IMR-90 (cell line): ENCODE data around the gene IL36B. TPM values are rescaled to one million over a fixed set of nuclear protein-coding genes. Genes with fewer than 3 reads are reported as not detected.

Experiments
- ATAC-seq: fragments of 200-7000 bp; cut with Tn5 transposase; 2 replicates; pipeline ENCODE4 v1.9.1; 2020; ENCODE audit warnings: low read depth, mild to moderate bottlenecking, moderate library complexity
- BruUV-seq: library from RNA; stranded (reverse); fragments of 400-500 nt; replicated peaks from 2 replicates; lab custom pipeline; 2021; lab: Mats Ljungman, UMichigan
- CTCF ChIA-PET: fragments of 300-600 bp; formaldehyde crosslinking; extraction: SDS; loops from one replicate; lab custom pipeline; 2021; ENCODE audit warnings: antibody characterized with exemption; lab: Yijun Ruan, JAX
- POLR2A ChIA-PET: fragments of 300-600 bp; sonication (Branson Sonifier 250); formaldehyde crosslinking; loops from one replicate; lab custom pipeline; 2022; ENCODE audit warnings: antibody characterized with exemption; ENCODE audit not compliant: unreplicated experiment; lab: Charles Lee
- DNase-seq: peaks from one replicate; pipeline ENCODE4 v3.0.0; 2013
- H2AFZ ChIP-seq: replicated peaks from 2 replicates; pipeline ENCODE3; 2013; ENCODE audit warnings: low read length, mild to moderate bottlenecking; ENCODE audit not compliant: poor library complexity
- H2AK5ac ChIP-seq: 2 replicates; pipeline ENCODE4 v1.6.1; 2013; ENCODE audit warnings: low read depth, low read length, inconsistent platforms
- H2AK9ac ChIP-seq: replicated peaks from 2 replicates; pipeline ENCODE3; 2013; ENCODE audit warnings: mild to moderate bottlenecking, low read depth, low read length, moderate library complexity; ENCODE audit not compliant: poor library complexity
- H2BK120ac ChIP-seq: 2 replicates; pipeline ENCODE4 v1.6.1; 2013; ENCODE audit warnings: low read depth, low read length, inconsistent platforms
- H2BK15ac ChIP-seq: 3 replicates; pipeline ENCODE4 v1.6.1; 2013; ENCODE audit warnings: low read depth, low read length, inconsistent platforms
- H2BK20ac ChIP-seq: 2 replicates; pipeline ENCODE4 v1.6.1; 2013; ENCODE audit warnings: low read depth, mild to moderate bottlenecking, inconsistent platforms, low read length, moderate library complexity
- H2BK5ac ChIP-seq: 2 replicates; pipeline ENCODE4 v1.6.1; 2013; ENCODE audit warnings: mild to moderate bottlenecking, low read depth, low read length, inconsistent platforms; ENCODE audit not compliant: poor library complexity, severe bottlenecking
- H3K14ac ChIP-seq: replicated peaks from 2 replicates; pipeline ENCODE4 v1.6.1; 2013; ENCODE audit warnings: low read depth, low read length, inconsistent platforms
- H3K18ac ChIP-seq: 2 replicates; pipeline ENCODE4 v1.6.1; 2013; ENCODE audit warnings: low read depth, low read length, control low read depth
- H3K23ac ChIP-seq: 2 replicates; pipeline ENCODE4 v1.6.1; 2013; ENCODE audit warnings: low read depth, low read length, inconsistent platforms
- H3K27ac ChIP-seq: 2 replicates; pipeline ENCODE4 v1.5.1; 2013; ENCODE audit warnings: mild to moderate bottlenecking, control low read depth, low read length; ENCODE audit not compliant: insufficient read depth
- H3K27me3 ChIP-seq: 2 replicates; pipeline ENCODE4 v1.6.1; 2013; ENCODE audit warnings: low read length; ENCODE audit not compliant: control insufficient read depth, insufficient read depth
- H3K36me3 ChIP-seq: 2 replicates; pipeline ENCODE4 v1.6.1; 2013; ENCODE audit warnings: low read length, mixed read lengths; ENCODE audit not compliant: control insufficient read depth, insufficient read depth
- H3K4ac ChIP-seq: 2 replicates; pipeline ENCODE4 v1.6.1; 2013; ENCODE audit warnings: low read depth, low read length, inconsistent platforms
- H3K4me1 ChIP-seq: 2 replicates; pipeline ENCODE4 v1.6.1; 2013; ENCODE audit warnings: low read length, mixed read lengths; ENCODE audit not compliant: control insufficient read depth, insufficient read depth
- H3K4me2 ChIP-seq: 2 replicates; pipeline ENCODE4 v1.6.1; 2013; ENCODE audit warnings: low read depth, mild to moderate bottlenecking, control low read depth, low read length, moderate library complexity
- H3K4me3 ChIP-seq: 2 replicates; pipeline ENCODE4 v1.5.1; 2013; ENCODE audit warnings: low read depth, mild to moderate bottlenecking, control low read depth, low read length, moderate library complexity; ENCODE audit not compliant: insufficient read depth
- H3K56ac ChIP-seq: 2 replicates; pipeline ENCODE4 v1.6.1; 2013; ENCODE audit warnings: low read length, inconsistent platforms; ENCODE audit not compliant: insufficient read depth; ENCODE audit errors: extremely low read depth
- H3K79me1 ChIP-seq, 2 experiments: 2 replicates each; pipeline ENCODE4 v1.6.1; 2013; ENCODE audit warnings: low read length in 2 of 2, inconsistent platforms in 1 of 2, low read depth in 1 of 2
- H3K9ac ChIP-seq: 2 replicates; pipeline ENCODE4 v1.6.1; 2013; ENCODE audit warnings: low read depth, low read length, control low read depth
- H3K9me1 ChIP-seq: 2 replicates; pipeline ENCODE4 v1.6.1; 2013; ENCODE audit warnings: low read length, inconsistent platforms; ENCODE audit not compliant: insufficient read depth
- H3K9me3 ChIP-seq: 2 replicates; pipeline ENCODE4 v1.6.1; 2013; ENCODE audit warnings: low read length; ENCODE audit not compliant: control insufficient read depth, insufficient read depth
- H4K20me1 ChIP-seq: 2 replicates; pipeline ENCODE4 v1.6.1; 2013; ENCODE audit warnings: low read length, inconsistent platforms; ENCODE audit not compliant: insufficient read depth
- H4K5ac ChIP-seq: 2 replicates; pipeline ENCODE4 v1.6.1; 2013; ENCODE audit warnings: mild to moderate bottlenecking, low read depth, low read length, control low read depth
- H4K8ac ChIP-seq, 2 experiments: 2 replicates each; pipeline ENCODE4 v1.6.1; 2013; ENCODE audit warnings: low read depth in 2 of 2, low read length in 2 of 2, control low read depth in 1 of 2, inconsistent platforms in 1 of 2
- H4K91ac ChIP-seq: 2 replicates; pipeline ENCODE4 v1.6.1; 2013; ENCODE audit warnings: low read depth, low read length, inconsistent platforms; ENCODE audit not compliant: insufficient read depth
- BHLHE40 ChIP-seq: fragments of 150-350 bp; IDR thresholded peaks from 2 replicates; pipeline ENCODE4 v1.6.1; 2016; ENCODE audit warnings: mild to moderate bottlenecking, low read depth, low read length
- CEBPB ChIP-seq: IDR thresholded peaks from 2 replicates; pipeline ENCODE4 v1.6.1; 2012; ENCODE audit warnings: low read depth, low read length, improper control_type of control experiment
- CTCF ChIP-seq: conservative IDR thresholded peaks from 2 replicates; pipeline ENCODE4 v1.5.1; 2012; ENCODE audit warnings: mild to moderate bottlenecking, low read depth, low read length, improper control_type of control experiment
- FOS ChIP-seq: fragments of 150-350 bp; IDR thresholded peaks from 2 replicates; pipeline ENCODE4 v1.6.1; 2016; ENCODE audit warnings: low read depth, low read length
- MAFK ChIP-seq: IDR thresholded peaks from 2 replicates; pipeline ENCODE4 v1.6.1; 2012; ENCODE audit warnings: low read depth, low read length, improper control_type of control experiment
- MAZ ChIP-seq: IDR thresholded peaks from 2 replicates; pipeline ENCODE4 v1.6.1; 2012; ENCODE audit warnings: low read depth, mild to moderate bottlenecking, low read length, improper control_type of control experiment, moderate library complexity, borderline replicate concordance
- NFE2L2 ChIP-seq: fragments of 150-350 bp; IDR thresholded peaks from 2 replicates; pipeline ENCODE4 v1.6.1; 2016; ENCODE audit warnings: low read depth, mild to moderate bottlenecking, low read length
- POLR2A ChIP-seq: IDR thresholded peaks from 2 replicates; pipeline ENCODE4 v1.6.1; 2012; ENCODE audit warnings: mild to moderate bottlenecking, low read depth, low read length
- RAD21 ChIP-seq: IDR thresholded peaks from 2 replicates; pipeline ENCODE4 v1.6.1; 2012; ENCODE audit warnings: low read length, improper control_type of control experiment
- RCOR1 ChIP-seq: IDR thresholded peaks from 2 replicates; pipeline ENCODE4 v1.6.1; 2012; ENCODE audit warnings: mild to moderate bottlenecking, low read length, improper control_type of control experiment; ENCODE audit not compliant: insufficient replicate concordance
- RFX5 ChIP-seq: IDR thresholded peaks from 2 replicates; pipeline ENCODE4 v1.8.0; 2012; ENCODE audit warnings: low read depth, mild to moderate bottlenecking, low read length, moderate library complexity
- SMC3 ChIP-seq: fragments of 150-350 bp; IDR thresholded peaks from 2 replicates; pipeline ENCODE4 v1.6.1; 2016; ENCODE audit warnings: low read depth, mild to moderate bottlenecking, antibody characterized with exemption, low read length, moderate library complexity
- USF2 ChIP-seq: fragments of 150-350 bp; IDR thresholded peaks from 2 replicates; pipeline ENCODE4 v1.6.1; 2017; ENCODE audit warnings: mild to moderate bottlenecking, antibody characterized with exemption, low read length, low read depth
- WGBS, 2 experiments: methylation state at CpG; one replicate each; pipeline versions ENCODE4 v1.1.5 to v1.1.7; 2013; ENCODE audit warnings: missing lambda C conversion rate in 2 of 2; ENCODE audit not compliant: insufficient read length in 1 of 2; ENCODE audit errors: extremely low coverage in 2 of 2; 5-methylcytosine and 5-hydroxymethylcytosine counted together
- dilution Hi-C: fragments of 300-500 bp; cut with HindIII; formaldehyde crosslinking; loops from one replicate; pipeline ENCODE4 v1.14.3; 2018; ENCODE audit warnings: low sequenced_read_pairs; ENCODE audit not compliant: unreplicated experiment
- in situ Hi-C: fragments of 300-500 bp; cut with MboI; formaldehyde crosslinking; loops from 3 replicates; pipeline ENCODE4 v1.14.3; 2019; ENCODE audit warnings: low sequenced_read_pairs, inconsistent platforms, mixed read lengths
- intact Hi-C: fragments of 100-400 bp; cut with micrococcal nuclease; formaldehyde crosslinking; loops from 2 replicates; pipeline ENCODE4 v1.10.0; 2022
- polyA plus RNA-seq, 3 experiments: library from polyadenylated mRNA; depleted of rRNA; stranded (reverse); fragments of >200 nt; gene quantifications; 2 replicates each; pipeline ENCODE4 v1.2.3, GENCODE V29; 2012; ENCODE audit warnings: low replicate concordance in 1 of 3
- total RNA-seq: library from RNA; depleted of rRNA; stranded (reverse); fragments of >200 nt; gene quantifications from 2 replicates; pipeline ENCODE4 v1.2.3, GENCODE V29; 2012

Gene IL36B
- total and polyA plus RNA-seq, 2 of the 4 experiments (the other 2 are of a cell fraction): not detected

- no peak for TF ChIP-seq MAFK
Measured at GRCh38 chr2:113012436-113013335, 40.0 kb downstream of the IL36B start (continued).

GRCh38 chr2:113011108-113011507, 41.6 kb downstream of the IL36B start:
- in situ Hi-C loops (no loop called here), dilution Hi-C loops (no loop called here), intact Hi-C loops (no loop called here)
- Histone ChIP-seq H3K9me1 (no peaks in the 10 kb centered on the region), H3K27ac (no peak overlapping the region), H3K4me1 (no peaks in the 10 kb centered on the region), H3K9ac (no peak overlapping the region), H3K4me3 (no peak overlapping the region), H3K36me3 (no peaks in the 10 kb centered on the region), H3K79me1 (no peaks in the 10 kb centered on the region), H3K4ac (no peak overlapping the region), H3K27me3 (peaks cover 3% of the 10 kb centered on the region), H3K14ac (no peak overlapping the region), H4K8ac (no peak overlapping the region), H3K56ac (no peak overlapping the region), H2AK5ac (no peak overlapping the region), H2AK9ac (no peak overlapping the region), H2BK15ac (no peak overlapping the region), H3K4me2 (no peak overlapping the region), H3K9me3 (no peaks in the 10 kb centered on the region), H2BK120ac (no peak overlapping the region), H2BK20ac (no peak overlapping the region), H3K23ac (no peak overlapping the region), H2AFZ (no peak overlapping the region), H2BK5ac (no peak overlapping the region), H3K18ac (no peak overlapping the region), H4K91ac (no peak overlapping the region), H4K5ac (no peak overlapping the region), H4K20me1 (no peaks in the 10 kb centered on the region)
- BruUV-seq: no TSS peak
- ChIA-PET CTCF (no interaction called here), POLR2A (no interaction called here)
- WGBS, 2 experiments: no CpG with 5 or more reads among the region's 1 CpG
- no peak for TF ChIP-seq CEBPB
- no peak for TF ChIP-seq USF2
- no peak for TF ChIP-seq MAFK
- no peak for TF ChIP-seq FOS
- TF ChIP-seq BHLHE40: no peak
- no peak for TF ChIP-seq NFE2L2
- no peak for TF ChIP-seq RFX5
- TF ChIP-seq POLR2A: no peak
- TF ChIP-seq CTCF: no peak
- TF ChIP-seq MAZ: no peak
- TF ChIP-seq SMC3: no peak
- no peak for TF ChIP-seq RAD21
- no peak for TF ChIP-seq RCOR1
- ATAC-seq (no peak), DNase-seq (no peak)
